Keratinocyte (primary cell): Measurements from ENCODE around the gene STRIP1. TPM values are rescaled to one million over a fixed set of nuclear protein-coding genes. Genes with fewer than 3 reads are reported as not detected.

Source experiments
- DNase-seq: peaks from one replicate; pipeline ENCODE4 v3.0.0-alpha.2; 2011; ENCODE audit warnings: low read depth, missing footprints, low spot score
- FAIRE-seq: peaks from 2 replicates; lab custom pipeline; 2011; peaks lifted over from hg19 to GRCh38; lab: Jason Lieb, UNC
- H2AFZ ChIP-seq: 2 replicates; pipeline ENCODE4 v1.6.0; 2012; ENCODE audit warnings: low read length, control low read depth, inconsistent platforms; ENCODE audit not compliant: control insufficient read depth
- H3K27ac ChIP-seq: 2 replicates; pipeline ENCODE4 v1.5.1; 2011; ENCODE audit warnings: low read length; ENCODE audit not compliant: control insufficient read depth, insufficient read depth
- H3K27me3 ChIP-seq: 3 replicates; pipeline ENCODE4 v1.6.0; 2011; ENCODE audit warnings: low read length; ENCODE audit not compliant: control insufficient read depth, insufficient read depth; ENCODE audit errors: extremely low read depth
- H3K36me3 ChIP-seq, 2 experiments: 2 replicates in 1 of 2; 3 replicates in 1 of 2; pipeline ENCODE4 v1.5.1; 2011; ENCODE audit warnings: low read length in 2 of 2, mild to moderate bottlenecking in 1 of 2; ENCODE audit not compliant: control insufficient read depth in 2 of 2, insufficient read depth in 2 of 2; ENCODE audit errors: extremely low read depth in 1 of 2
- H3K4me1 ChIP-seq: 3 replicates; pipeline ENCODE4 v1.5.1; 2011; ENCODE audit warnings: low read length; ENCODE audit not compliant: control insufficient read depth, insufficient read depth; ENCODE audit errors: extremely low read depth
- H3K4me2 ChIP-seq: 3 replicates; pipeline ENCODE4 v1.6.0; 2011; ENCODE audit warnings: low read depth, low read length; ENCODE audit not compliant: control insufficient read depth, insufficient read depth; ENCODE audit errors: extremely low read depth
- H3K4me3 ChIP-seq, 3 experiments: fragments of 200-600 bp in 1 of 3; sonication (generic) in 1 of 3; 2 replicates in 2 of 3; 3 replicates in 1 of 3; pipeline ENCODE4 v1.5.1; 2011 to 2016; ENCODE audit warnings: low read length in 3 of 3, mild to moderate bottlenecking in 3 of 3, control low read depth in 2 of 3, inconsistent platforms in 1 of 3, low read depth in 1 of 3, mixed read lengths in 1 of 3, mixed run types in 1 of 3, moderate library complexity in 1 of 3; ENCODE audit not compliant: control insufficient read depth in 2 of 3, insufficient read depth in 2 of 3; ENCODE audit errors: extremely low read depth in 1 of 3
- H3K79me2 ChIP-seq: 2 replicates; pipeline ENCODE4 v1.6.0; 2012; ENCODE audit warnings: low read length; ENCODE audit not compliant: control insufficient read depth, insufficient read depth
- H3K9ac ChIP-seq: 3 replicates; pipeline ENCODE4 v1.6.0; 2011; ENCODE audit warnings: low read length; ENCODE audit not compliant: control insufficient read depth, insufficient read depth; ENCODE audit errors: extremely low read depth
- H3K9me1 ChIP-seq: 3 replicates; pipeline ENCODE4 v1.6.0; 2011; ENCODE audit warnings: low read length; ENCODE audit not compliant: control insufficient read depth, insufficient read depth; ENCODE audit errors: extremely low read depth
- H3K9me3 ChIP-seq: 2 replicates; pipeline ENCODE4 v1.5.1; 2012; ENCODE audit warnings: low read depth, low read length; ENCODE audit not compliant: control insufficient read depth
- H4K20me1 ChIP-seq: 3 replicates; pipeline ENCODE4 v1.6.0; 2011; ENCODE audit warnings: low read length; ENCODE audit not compliant: control insufficient read depth, insufficient read depth; ENCODE audit errors: extremely low read depth
- EZH2 ChIP-seq: IDR thresholded peaks from one replicate; pipeline ENCODE4 v1.6.1; 2012; ENCODE audit warnings: inconsistent platforms, mild to moderate bottlenecking, low read length, moderate library complexity
- dilution Hi-C: fragments of 300-500 bp; cut with MboI; formaldehyde crosslinking; loops from one replicate; pipeline ENCODE4 v1.7.0; 2020; ENCODE audit warnings: low sequenced_read_pairs; ENCODE audit not compliant: extremely low pct_ligation_motif_present
- polyA plus RNA-seq, 5 experiments: library from polyadenylated mRNA; depleted of rRNA in 3 of 5; stranded (reverse) in 3 of 5; stranded (forward) in 1 of 5; unstranded in 1 of 5; fragments of >200 nt; gene quantifications; 1 replicate in 1 of 5; 2 replicates in 3 of 5; 3 replicates in 1 of 5; pipeline versions ENCODE4 v1.2.1 to v1.2.3, GENCODE V29; 2011 to 2012; ENCODE audit warnings: missing spikeins in 2 of 5, low read depth in 1 of 5, low replicate concordance in 1 of 5
- TF ChIP-seq, protein P1 (sequence below), 3 experiments: IDR thresholded peaks in 1 of 3; conservative IDR thresholded peaks in 1 of 3; optimal IDR thresholded peaks in 1 of 3; 2 replicates in 2 of 3; 3 replicates in 1 of 3; pipeline versions ENCODE3 to v1.5.1; 2011; ENCODE audit warnings: low read length in 3 of 3, mild to moderate bottlenecking in 3 of 3, moderate library complexity in 2 of 3, control low read depth in 1 of 3, inconsistent platforms in 1 of 3; ENCODE audit not compliant: insufficient read depth in 2 of 3; ENCODE audit errors: extremely low read depth in 1 of 3

Gene STRIP1
- polyA plus RNA-seq, 1 donor (not counting 4 experiments of a cell fraction or from before 2014, with no cell fraction given): 24.6 TPM

DNA sequence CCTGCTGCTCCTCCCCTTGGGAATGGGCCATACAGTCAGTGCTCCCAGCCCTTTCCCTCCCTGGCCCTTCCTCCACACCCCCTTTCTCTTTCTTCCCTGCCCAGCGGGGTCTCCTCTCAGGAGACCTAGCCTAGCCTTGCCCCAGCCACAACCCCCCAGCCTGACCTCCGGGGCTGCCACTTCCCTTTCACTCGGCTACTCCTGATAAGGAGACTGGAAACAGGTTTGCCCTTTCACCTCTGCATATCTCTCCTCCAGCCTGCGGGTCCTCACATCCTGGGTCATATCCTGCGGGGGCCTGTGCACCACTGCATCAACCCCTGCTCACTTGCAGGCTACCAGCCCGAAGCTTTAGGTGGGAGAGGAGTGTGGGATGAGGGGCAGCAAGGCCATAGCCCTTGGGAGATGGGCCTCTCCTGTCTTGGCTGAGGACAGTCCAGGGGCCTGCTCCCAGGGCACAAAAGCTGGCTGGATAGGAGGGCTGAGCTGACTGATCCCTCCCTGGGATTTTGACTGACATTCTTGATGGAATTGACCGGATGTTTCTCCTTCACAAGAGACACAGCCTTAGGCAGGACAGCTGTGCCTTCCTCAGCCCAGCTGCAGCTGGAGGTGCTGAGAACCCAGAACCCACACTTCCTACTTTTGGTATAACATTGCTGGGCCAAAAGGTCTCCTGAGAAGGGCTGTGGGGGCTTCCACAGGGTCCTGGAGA is 55.3 kb downstream of the STRIP1 start:
- no peak overlapping the region for H2AFZ ChIP-seq
- no peaks in the 10 kb centered on the region for H3K9me3 ChIP-seq
- no peaks in the 10 kb centered on the region for H3K36me3 ChIP-seq
- no peak overlapping the region for H3K27ac ChIP-seq
- H3K9me1 ChIP-seq: no peaks in the 10 kb centered on the region
- no peak for TF ChIP-seq EZH2
- TF ChIP-seq, protein P1, sequence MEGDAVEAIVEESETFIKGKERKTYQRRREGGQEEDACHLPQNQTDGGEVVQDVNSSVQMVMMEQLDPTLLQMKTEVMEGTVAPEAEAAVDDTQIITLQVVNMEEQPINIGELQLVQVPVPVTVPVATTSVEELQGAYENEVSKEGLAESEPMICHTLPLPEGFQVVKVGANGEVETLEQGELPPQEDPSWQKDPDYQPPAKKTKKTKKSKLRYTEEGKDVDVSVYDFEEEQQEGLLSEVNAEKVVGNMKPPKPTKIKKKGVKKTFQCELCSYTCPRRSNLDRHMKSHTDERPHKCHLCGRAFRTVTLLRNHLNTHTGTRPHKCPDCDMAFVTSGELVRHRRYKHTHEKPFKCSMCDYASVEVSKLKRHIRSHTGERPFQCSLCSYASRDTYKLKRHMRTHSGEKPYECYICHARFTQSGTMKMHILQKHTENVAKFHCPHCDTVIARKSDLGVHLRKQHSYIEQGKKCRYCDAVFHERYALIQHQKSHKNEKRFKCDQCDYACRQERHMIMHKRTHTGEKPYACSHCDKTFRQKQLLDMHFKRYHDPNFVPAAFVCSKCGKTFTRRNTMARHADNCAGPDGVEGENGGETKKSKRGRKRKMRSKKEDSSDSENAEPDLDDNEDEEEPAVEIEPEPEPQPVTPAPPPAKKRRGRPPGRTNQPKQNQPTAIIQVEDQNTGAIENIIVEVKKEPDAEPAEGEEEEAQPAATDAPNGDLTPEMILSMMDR (optimal IDR thresholded peaks at IDR 0.05 in 1 of 3, IDR thresholded peaks at IDR 0.05 in 1 of 3, conservative IDR thresholded peaks at IDR 0.05 in 1 of 3; ENCODE audit: extremely low read depth in 1 of 3, insufficient read depth in 2 of 3, low read length in 3 of 3): no peak
- H3K4me3 ChIP-seq: no peak overlapping the region
- H3K4me1 ChIP-seq: no peaks in the 10 kb centered on the region
- no peak overlapping the region for H3K9ac ChIP-seq
- H3K79me2 ChIP-seq: no peaks in the 10 kb centered on the region
- no peak overlapping the region for H3K4me2 ChIP-seq
- H4K20me1 ChIP-seq: no peaks in the 10 kb centered on the region
- DNase-seq: no peak
- no peak for FAIRE-seq
- H3K27me3 ChIP-seq: peaks cover 58% of the 10 kb centered on the region
- dilution Hi-C loops: no loop called here

DNA sequence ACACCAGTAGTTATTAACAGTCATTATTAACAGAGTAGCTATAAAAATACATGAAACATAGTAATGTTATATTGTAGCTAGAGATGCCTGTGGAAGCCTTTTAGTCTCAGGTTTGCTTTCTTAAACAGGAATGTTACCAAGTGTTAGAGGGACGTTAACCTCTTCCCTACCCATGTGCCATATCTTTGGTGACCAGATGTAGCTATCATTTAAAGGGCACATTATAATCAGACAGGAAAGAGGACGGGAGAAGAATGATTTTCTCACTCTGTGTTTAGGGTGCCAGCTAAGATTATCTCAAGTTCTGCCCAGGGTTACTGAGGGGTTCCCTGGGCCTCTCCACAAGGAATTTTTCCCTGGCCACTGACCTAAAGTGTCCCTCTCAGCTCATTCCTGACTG is 57.0 kb downstream of the STRIP1 start:
- no peak overlapping the region for H3K27ac ChIP-seq
- dilution Hi-C loops: no loop called here
- FAIRE-seq (no peak), DNase-seq (no peak)
- H4K20me1 ChIP-seq: no peaks in the 10 kb centered on the region
- no peaks in the 10 kb centered on the region for H3K36me3 ChIP-seq
- H3K9me3 ChIP-seq: no peaks in the 10 kb centered on the region
- H2AFZ ChIP-seq: no peak overlapping the region
- no peaks in the 10 kb centered on the region for H3K4me1 ChIP-seq
- TF ChIP-seq, protein P1 (optimal IDR thresholded peaks at IDR 0.05 in 1 of 3, IDR thresholded peaks at IDR 0.05 in 1 of 3, conservative IDR thresholded peaks at IDR 0.05 in 1 of 3; ENCODE audit: extremely low read depth in 1 of 3, insufficient read depth in 2 of 3, low read length in 3 of 3): no peak
- TF ChIP-seq EZH2: no peak
- peaks cover 45% of the 10 kb centered on the region for H3K27me3 ChIP-seq
- no peaks in the 10 kb centered on the region for H3K79me2 ChIP-seq
- no peaks in the 10 kb centered on the region for H3K9me1 ChIP-seq
- no peak overlapping the region for H3K4me3 ChIP-seq
- H3K9ac ChIP-seq: no peak overlapping the region
- no peak overlapping the region for H3K4me2 ChIP-seq
